H1 (cell line): ENCODE results near the gene DUOX1. TPM values are rescaled to one million over a fixed set of nuclear protein-coding genes. Genes with fewer than 3 reads are reported as not detected.

Experiments used
- CTCF ChIA-PET: fragments of 300-600 bp; sonication (Branson Sonifier 250); formaldehyde crosslinking; loops from one replicate; lab custom pipeline; 2021; ENCODE audit not compliant: partially characterized antibody; lab: Charles Lee
- POLR2A ChIA-PET: fragments of 300-600 bp; sonication (Branson Sonifier 250); formaldehyde crosslinking; loops from one replicate; lab custom pipeline; 2021; ENCODE audit warnings: inconsistent platforms; ENCODE audit not compliant: partially characterized antibody; lab: Charles Lee
- DNase-seq, 2 experiments: peaks; one replicate each; pipeline versions ENCODE4 v3.0.0 to v3.0.0-alpha.2; 2010 to 2022; ENCODE audit warnings: low spot score in 2 of 2, low read depth in 1 of 2, mixed read lengths in 1 of 2
- FAIRE-seq: peaks from 2 replicates; lab custom pipeline; 2011; peaks lifted over from hg19 to GRCh38; lab: Jason Lieb, UNC
- H2AFZ ChIP-seq: 2 replicates; pipeline ENCODE4 v1.8.1; 2012; ENCODE audit warnings: low read length, inconsistent platforms
- H2AK5ac ChIP-seq: 2 replicates; pipeline ENCODE4 v1.6.1; 2013; ENCODE audit warnings: low read depth, low read length
- H2BK120ac ChIP-seq: replicated peaks from 2 replicates; pipeline ENCODE3; 2013; ENCODE audit warnings: low read depth, low read length, inconsistent platforms
- H2BK12ac ChIP-seq: 2 replicates; pipeline ENCODE4 v1.6.1; 2013; ENCODE audit warnings: low read depth, low read length
- H2BK15ac ChIP-seq: 2 replicates; pipeline ENCODE4 v1.6.1; 2013; ENCODE audit warnings: low read length
- H2BK20ac ChIP-seq: 2 replicates; pipeline ENCODE4 v1.6.1; 2013; ENCODE audit warnings: low read length
- H2BK5ac ChIP-seq: 2 replicates; pipeline ENCODE4 v1.6.1; 2013; ENCODE audit warnings: low read depth, low read length
- H3K14ac ChIP-seq: 2 replicates; pipeline ENCODE4 v1.6.1; 2013; ENCODE audit warnings: inconsistent platforms; ENCODE audit not compliant: insufficient read length
- H3K18ac ChIP-seq: 2 replicates; pipeline ENCODE4 v1.6.1; 2013; ENCODE audit warnings: low read length; ENCODE audit errors: extremely low read depth
- H3K23ac ChIP-seq: 2 replicates; pipeline ENCODE4 v1.6.1; 2013; ENCODE audit warnings: inconsistent platforms; ENCODE audit not compliant: insufficient read length
- H3K23me2 ChIP-seq: 2 replicates; pipeline ENCODE4 v1.6.1; 2013; ENCODE audit warnings: low read depth, low read length
- H3K27ac ChIP-seq: 2 replicates; pipeline ENCODE4 v1.6.1; 2011; ENCODE audit warnings: low read depth, low read length, inconsistent platforms
- H3K27me3 ChIP-seq, 4 experiments: replicated peaks in 1 of 4; 1 replicate in 1 of 4; 2 replicates in 3 of 4; pipeline versions ENCODE4 v1.6.1 to v1.8.1; 2011 to 2013; ENCODE audit warnings: low read length in 3 of 4, mild to moderate bottlenecking in 3 of 4, inconsistent platforms in 2 of 4, mixed read lengths in 2 of 4, moderate library complexity in 1 of 4; ENCODE audit not compliant: control insufficient read depth in 3 of 4, insufficient read depth in 3 of 4; ENCODE audit errors: extremely low read depth in 1 of 4
- H3K36me3 ChIP-seq, 4 experiments: 2 replicates each; pipeline versions ENCODE4 v1.6.1 to v1.8.1; 2011 to 2013; ENCODE audit warnings: mild to moderate bottlenecking in 4 of 4, low read length in 3 of 4, moderate library complexity in 2 of 4, control low read depth in 1 of 4, inconsistent platforms in 1 of 4; ENCODE audit not compliant: insufficient read depth in 4 of 4, control insufficient read depth in 2 of 4
- H3K4ac ChIP-seq: replicated peaks from 2 replicates; pipeline ENCODE3; 2013; ENCODE audit warnings: low read length, low read depth, mixed read lengths, inconsistent platforms; ENCODE audit not compliant: insufficient read length
- H3K4me1 ChIP-seq, 4 experiments: replicated peaks in 1 of 4; 1 replicate in 1 of 4; 2 replicates in 3 of 4; pipeline versions ENCODE4 v1.6.1 to v1.8.1; 2011 to 2013; ENCODE audit warnings: low read length in 3 of 4, inconsistent platforms in 2 of 4, mixed read lengths in 1 of 4; ENCODE audit not compliant: insufficient read depth in 4 of 4, control insufficient read depth in 3 of 4
- H3K4me2 ChIP-seq, 2 experiments: 2 replicates each; pipeline versions ENCODE4 v1.6.1 to v1.8.1; 2011 to 2013; ENCODE audit warnings: low read depth in 2 of 2, low read length in 2 of 2, control low read depth in 1 of 2, inconsistent platforms in 1 of 2, mild to moderate bottlenecking in 1 of 2; ENCODE audit not compliant: insufficient read depth in 1 of 2
- H3K4me3 ChIP-seq, 4 experiments: fragments of 200-600, 300-600 bp in 1 of 4; sonication (generic), shearing (Covaris generic), sonication (Bioruptor Twin) in 1 of 4; 2 replicates each; pipeline versions ENCODE4 v1.5.1 to v1.8.1; 2011 to 2016; ENCODE audit warnings: low read length in 4 of 4, low read depth in 3 of 4, control low read depth in 2 of 4, inconsistent platforms in 2 of 4, mild to moderate bottlenecking in 2 of 4, mixed read lengths in 1 of 4, moderate library complexity in 1 of 4; ENCODE audit not compliant: insufficient read depth in 2 of 4; ENCODE audit errors: extremely low read depth in 1 of 4
- H3K56ac ChIP-seq: replicated peaks from 2 replicates; pipeline ENCODE3; 2013; ENCODE audit warnings: low read depth, mild to moderate bottlenecking, mixed read lengths, low read length, inconsistent platforms; ENCODE audit not compliant: insufficient read length
- H3K79me1 ChIP-seq: 2 replicates; pipeline ENCODE4 v1.6.1; 2013; ENCODE audit warnings: low read depth, low read length, control low read depth
- H3K79me2 ChIP-seq, 2 experiments: 2 replicates each; pipeline versions ENCODE4 v1.6.1 to v1.8.1; 2012 to 2013; ENCODE audit warnings: low read length in 2 of 2, mild to moderate bottlenecking in 2 of 2, inconsistent platforms in 1 of 2; ENCODE audit not compliant: insufficient read depth in 2 of 2, control insufficient read depth in 1 of 2
- H3K9ac ChIP-seq, 4 experiments: replicated peaks in 1 of 4; 1 replicate in 1 of 4; 2 replicates in 3 of 4; pipeline versions ENCODE4 v1.6.1 to v1.8.1; 2011 to 2013; ENCODE audit warnings: low read depth in 3 of 4, low read length in 3 of 4, control low read depth in 2 of 4, mild to moderate bottlenecking in 2 of 4, moderate library complexity in 2 of 4, inconsistent platforms in 1 of 4; ENCODE audit errors: extremely low read depth in 1 of 4
- H3K9me3 ChIP-seq, 2 experiments: 2 replicates each; pipeline versions ENCODE4 v1.6.1 to v1.8.1; 2012 to 2013; ENCODE audit warnings: mild to moderate bottlenecking in 2 of 2, moderate library complexity in 2 of 2, control low read depth in 1 of 2, inconsistent platforms in 1 of 2, low read depth in 1 of 2, low read length in 1 of 2, mixed read lengths in 1 of 2; ENCODE audit not compliant: insufficient read depth in 2 of 2
- H4K20me1 ChIP-seq, 2 experiments: replicated peaks in 1 of 2; 2 replicates each; pipeline versions ENCODE3 to v1.8.1; 2011 to 2013; ENCODE audit warnings: inconsistent platforms in 2 of 2, low read length in 2 of 2, mild to moderate bottlenecking in 1 of 2; ENCODE audit not compliant: insufficient read depth in 2 of 2, control insufficient read depth in 1 of 2
- H4K5ac ChIP-seq: 2 replicates; pipeline ENCODE4 v1.6.1; 2013; ENCODE audit warnings: low read length, low read depth, mixed read lengths, inconsistent platforms; ENCODE audit not compliant: insufficient read length
- H4K8ac ChIP-seq: 2 replicates; pipeline ENCODE4 v1.8.0; 2013; ENCODE audit warnings: mild to moderate bottlenecking, moderate library complexity, low read length, inconsistent platforms; ENCODE audit not compliant: insufficient read depth; ENCODE audit errors: extremely low read depth
- H4K91ac ChIP-seq: replicated peaks from 2 replicates; pipeline ENCODE3; 2013; ENCODE audit warnings: low read length, mixed read lengths, inconsistent platforms; ENCODE audit not compliant: insufficient read length
- CTCF ChIP-seq, 3 experiments: IDR thresholded peaks; 1 replicate in 2 of 3; 2 replicates in 1 of 3; pipeline versions ENCODE4 v1.5.1 to v1.6.1; 2011; ENCODE audit warnings: low read length in 3 of 3, mild to moderate bottlenecking in 3 of 3, inconsistent platforms in 2 of 3, low read depth in 1 of 3, moderate library complexity in 1 of 3; ENCODE audit not compliant: insufficient read depth in 1 of 3; ENCODE audit errors: control extremely low read depth in 1 of 3
- EGR1 ChIP-seq: IDR thresholded peaks from 2 replicates; pipeline ENCODE4 v1.6.1; 2011; ENCODE audit warnings: low read depth, low read length, borderline replicate concordance
- GABPA ChIP-seq: IDR thresholded peaks from 2 replicates; pipeline ENCODE4 v1.6.1; 2011; ENCODE audit warnings: mild to moderate bottlenecking, low read length, moderate library complexity, borderline replicate concordance; ENCODE audit not compliant: insufficient read depth
- GTF2F1 ChIP-seq: IDR thresholded peaks from 2 replicates; pipeline ENCODE4 v1.6.1; 2012; ENCODE audit warnings: low read depth, low read length, improper control_type of control experiment, borderline replicate concordance
- JUN ChIP-seq: IDR thresholded peaks from 2 replicates; pipeline ENCODE4 v1.6.1; 2011; ENCODE audit warnings: low read depth, mild to moderate bottlenecking, improper control_type of control experiment, low read length
- JUND ChIP-seq: IDR thresholded peaks from 2 replicates; pipeline ENCODE4 v1.6.1; 2011; ENCODE audit warnings: mild to moderate bottlenecking, improper control_type of control experiment, low read length
- KDM1A ChIP-seq: fragments of 200-600, 300-600 bp; sonication (generic); IDR thresholded peaks from 2 replicates; pipeline ENCODE4 v1.7.1; 2016; ENCODE audit warnings: mild to moderate bottlenecking, low read length, borderline replicate concordance
- RXRA ChIP-seq: IDR thresholded peaks from 2 replicates; pipeline ENCODE4 v1.6.1; 2011; ENCODE audit warnings: low read depth, mild to moderate bottlenecking, low read length, moderate library complexity; ENCODE audit not compliant: insufficient read depth
- SIN3A ChIP-seq, 2 experiments: IDR thresholded peaks in 1 of 2; conservative IDR thresholded peaks in 1 of 2; 2 replicates each; pipeline ENCODE4 v1.6.1; 2011 to 2012; ENCODE audit warnings: low read length in 2 of 2, improper control_type of control experiment in 1 of 2, low read depth in 1 of 2, mild to moderate bottlenecking in 1 of 2
- TBP ChIP-seq: IDR thresholded peaks from 2 replicates; pipeline ENCODE4 v1.6.1; 2011; ENCODE audit warnings: low read depth, low read length, improper control_type of control experiment
- WGBS, 2 experiments: shearing (Covaris generic) in 1 of 2; methylation state at CpG; one replicate each; pipeline versions ENCODE4 v1.1.6 to v1.1.7; 2013 to 2015; ENCODE audit warnings: low lambda C conversion rate in 2 of 2, mixed read lengths in 2 of 2, inconsistent platforms in 1 of 2, low coverage in 1 of 2, missing lambda C conversion rate in 1 of 2; ENCODE audit not compliant: insufficient replicate concordance in 2 of 2, insufficient coverage in 1 of 2, insufficient read length in 1 of 2; ENCODE audit errors: extremely low coverage in 1 of 2, missing lambda C conversion rate in 1 of 2; 5-methylcytosine and 5-hydroxymethylcytosine counted together
- polyA plus RNA-seq, 7 experiments: library from polyadenylated mRNA; depleted of rRNA in 3 of 7; stranded (reverse) in 5 of 7; unstranded in 2 of 7; fragments of >200 nt in 5 of 7; fragments of 200-250 nt in 2 of 7; gene quantifications; 1 replicate in 5 of 7; 2 replicates in 1 of 7; 4 replicates in 1 of 7; pipeline versions ENCODE4 v1.2.1 to v1.2.3, GENCODE V29; 2011 to 2013; ENCODE audit warnings: missing spikeins in 2 of 7, mixed read lengths in 2 of 7
- total RNA-seq: library from RNA; stranded (reverse); fragmentation: NEBNext Ultra II Directional; extraction: Animal tissue kit (Norgen Biotek cat#: 25700); gene quantifications from 2 replicates; pipeline ENCODE4 v1.2.1, GENCODE V29; 2021

The DUOX1 gene
- total and polyA plus RNA-seq, 2 of the 8 experiments (the other 6 are each of a cell fraction or from before 2014, with no cell fraction given): 0.84 to 1.4 TPM

- H3K14ac ChIP-seq: no peak overlapping the region
- peaks cover 40 to 53% (median 46%) of the 10 kb centered on the region in 4 experiments for H3K27me3 ChIP-seq
- H4K20me1 ChIP-seq: peaks cover 11 to 27% of the 10 kb centered on the region in 2 experiments
- CTCF ChIA-PET: interaction anchor here (0.8 to 2.7 kb wide), 21 partner anchors 8 to 164 kb away, joined by 3 to 38 read pairs (median 9); partner anchors contain the start of genes DUOX1 and DUOXA1
- H3K9ac ChIP-seq: no peak overlapping the region
- H3K23me2 ChIP-seq: no peaks in the 10 kb centered on the region; the same call in 1 of the 2 replicates
- no peak overlapping the region for H3K4ac ChIP-seq
- H3K9me3 ChIP-seq: no peaks in the 10 kb centered on the region; a peak in 1 of 4 replicates
- FAIRE-seq (no peak), DNase-seq (no peak)
- no peak overlapping the region for H4K8ac ChIP-seq
- no peak overlapping the region for H2AK5ac ChIP-seq
- no peak overlapping the region for H2BK5ac ChIP-seq
- no peak overlapping the region for H3K4me3 ChIP-seq
- H2AFZ ChIP-seq: no peak overlapping the region
- peaks cover 0 to 4% (median 0%) of the 10 kb centered on the region in 4 experiments; a peak in 1 of 8 replicates for H3K36me3 ChIP-seq
- H3K23ac ChIP-seq: no peak overlapping the region
- H3K27ac ChIP-seq: no peak overlapping the region
- no peak overlapping the region for H3K18ac ChIP-seq
- no peak overlapping the region for H4K91ac ChIP-seq
- no peak overlapping the region for H2BK120ac ChIP-seq
- H3K56ac ChIP-seq: no peak overlapping the region
- no peaks in the 10 kb centered on the region for H3K79me2 ChIP-seq
- WGBS, 2 experiments: 87% methylated on average over 5 of the region's 5 CpGs; no CpG with 5 or more reads in 1 of the 2 experiments
- no peak overlapping the region for H2BK20ac ChIP-seq
- no peak overlapping the region for H3K4me2 ChIP-seq
- peaks cover 0 to 11% (median 11%) of the 10 kb centered on the region in 4 experiments; a peak in 6 of 7 replicates for H3K4me1 ChIP-seq
- POLR2A ChIA-PET: interaction anchor here (0.6 to 1.1 kb wide), 3 partner anchors 37 to 96 kb away, joined by 3 read pairs; partner anchors contain the start of gene SORD
- no peak overlapping the region for H2BK15ac ChIP-seq
- H4K5ac ChIP-seq: no peak overlapping the region
- H3K79me1 ChIP-seq: no peaks in the 10 kb centered on the region
- no peak overlapping the region for H2BK12ac ChIP-seq
- TF ChIP-seq RXRA (no peak), SIN3A (conservative IDR thresholded peaks at IDR 0.05 in 1 of 2, IDR thresholded peaks at IDR 0.05 in 1 of 2; ENCODE audit: low read depth in 1 of 2, low read length in 2 of 2) (no peak), KDM1A (no peak), CTCF (IDR thresholded peaks at IDR 0.05; ENCODE audit: control extremely low read depth in 1 of 3, insufficient read depth in 1 of 3, low read depth in 1 of 3, low read length in 3 of 3) (no peak), GABPA (no peak), GTF2F1 (no peak), JUND (no peak), JUN (no peak), TBP (no peak), EGR1 (no peak)
Observed at GRCh38 chr15:45118996-45119395, 10.8 kb upstream of the DUOX1 start.
